ELF-1 (cell line): ENCODE results near the gene CARD19.

Experiments
- DNase-seq: peaks from one replicate; pipeline ENCODE4 v3.0.0-alpha.2; 2016; ENCODE audit warnings: low read depth, low spot score

Gene CARD19

DNA sequence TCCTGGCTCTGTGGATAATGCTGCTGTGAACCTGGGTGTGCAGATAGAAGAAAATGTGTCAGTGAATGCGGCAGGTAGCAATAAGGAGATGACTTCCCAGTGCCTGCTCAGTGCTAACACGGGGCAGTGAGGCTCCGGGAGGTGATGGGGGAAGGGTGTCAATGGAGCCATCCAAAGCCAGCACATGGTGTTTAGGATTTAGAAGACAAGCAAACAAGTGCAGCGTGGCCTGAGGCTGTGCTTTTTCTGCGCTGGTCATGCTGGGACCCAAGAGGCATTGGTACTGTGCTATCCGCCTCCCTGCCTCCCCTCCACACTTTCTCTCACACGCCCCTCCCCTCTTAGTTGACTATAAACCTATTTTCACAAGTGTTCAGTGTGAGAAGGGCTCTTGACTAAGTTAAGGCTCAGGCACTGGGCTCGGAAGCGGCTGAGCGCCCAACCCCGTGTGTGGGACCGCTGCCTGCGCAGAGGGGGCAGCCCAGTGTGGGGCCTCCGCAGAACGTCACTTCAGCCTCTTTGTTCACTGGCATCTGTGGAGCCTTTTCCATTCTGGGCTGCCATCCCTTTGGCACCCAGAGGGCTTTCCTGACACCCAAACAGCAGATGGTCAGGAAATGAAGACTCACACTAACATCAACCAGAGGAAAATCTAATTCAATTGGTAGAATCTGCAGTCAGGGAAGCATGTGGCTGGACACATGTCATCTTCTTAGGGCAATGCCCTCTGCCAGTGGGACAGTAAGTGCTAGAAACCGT, 59.9 kb downstream of the CARD19 start:
- DNase-seq, result peak; percentile 38

DNA sequence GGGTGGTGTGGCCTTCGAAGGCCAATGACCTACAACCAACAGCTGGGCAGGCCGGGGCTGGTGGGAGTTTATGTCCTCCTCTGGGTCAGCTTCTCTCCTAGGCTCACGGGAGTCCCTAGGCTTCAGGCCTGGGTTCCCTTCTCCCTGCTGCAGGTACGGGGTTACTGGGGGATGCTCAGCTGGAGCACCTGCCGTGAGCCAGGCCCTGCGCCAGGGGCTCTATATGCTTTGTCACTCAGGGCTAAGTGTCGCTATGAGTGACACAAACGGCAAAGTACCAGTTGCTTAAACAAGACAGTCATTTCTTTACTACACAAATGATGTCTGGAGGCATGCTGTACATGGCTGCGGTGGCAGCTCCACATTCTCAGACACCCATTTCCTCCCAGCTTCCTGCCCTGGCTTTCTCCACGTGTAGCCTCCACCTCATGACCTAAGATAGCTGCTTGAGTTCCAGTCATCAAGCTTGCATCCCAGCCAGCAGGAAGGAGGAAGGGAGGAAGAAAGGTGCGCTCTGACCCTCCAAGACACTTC, 60.5 kb downstream of the CARD19 start:
- DNase-seq, result no peak

DNA sequence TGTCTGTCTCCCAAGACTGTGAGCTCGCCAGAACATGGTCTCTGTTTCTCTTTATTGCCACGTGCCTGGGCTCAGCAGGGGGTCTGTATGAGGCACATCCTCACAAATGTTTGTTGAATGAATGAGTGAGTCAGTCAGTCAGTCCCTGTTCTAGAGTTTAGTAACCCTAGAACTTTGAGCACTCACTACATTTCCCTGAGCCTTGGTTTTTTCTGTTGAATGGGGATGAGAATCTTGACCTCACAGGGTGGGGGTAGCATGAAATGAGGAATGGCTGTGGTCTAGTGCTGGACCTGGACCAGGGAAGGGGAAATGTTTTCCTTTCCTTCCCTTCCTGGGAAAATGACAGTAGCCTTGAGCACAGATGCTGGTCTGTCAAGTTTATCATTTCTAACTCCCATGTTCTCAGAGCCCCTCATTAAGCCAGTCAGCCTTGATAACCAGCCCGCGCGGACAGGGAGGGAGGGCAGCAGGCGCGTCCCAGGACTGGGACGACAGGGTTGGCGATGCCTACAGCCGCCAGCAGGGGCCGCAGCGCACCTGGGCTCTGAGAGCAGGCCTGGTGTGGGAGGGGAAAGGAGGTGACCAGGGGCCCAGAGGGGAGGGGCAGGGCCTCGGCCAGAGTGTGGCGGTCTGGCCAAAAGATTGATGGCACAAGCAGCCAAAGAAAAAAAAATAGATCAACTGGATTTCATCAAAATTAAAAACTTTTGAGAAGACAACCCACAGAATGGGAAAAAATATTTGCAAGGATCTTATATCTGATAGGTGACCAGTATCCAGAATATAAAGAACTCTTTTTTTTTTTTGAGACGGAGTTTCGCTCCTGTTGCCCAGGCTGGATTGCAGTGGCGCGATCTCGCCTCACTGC, 63.8 kb downstream of the CARD19 start:
- peak; percentile 95 for DNase-seq

DNA sequence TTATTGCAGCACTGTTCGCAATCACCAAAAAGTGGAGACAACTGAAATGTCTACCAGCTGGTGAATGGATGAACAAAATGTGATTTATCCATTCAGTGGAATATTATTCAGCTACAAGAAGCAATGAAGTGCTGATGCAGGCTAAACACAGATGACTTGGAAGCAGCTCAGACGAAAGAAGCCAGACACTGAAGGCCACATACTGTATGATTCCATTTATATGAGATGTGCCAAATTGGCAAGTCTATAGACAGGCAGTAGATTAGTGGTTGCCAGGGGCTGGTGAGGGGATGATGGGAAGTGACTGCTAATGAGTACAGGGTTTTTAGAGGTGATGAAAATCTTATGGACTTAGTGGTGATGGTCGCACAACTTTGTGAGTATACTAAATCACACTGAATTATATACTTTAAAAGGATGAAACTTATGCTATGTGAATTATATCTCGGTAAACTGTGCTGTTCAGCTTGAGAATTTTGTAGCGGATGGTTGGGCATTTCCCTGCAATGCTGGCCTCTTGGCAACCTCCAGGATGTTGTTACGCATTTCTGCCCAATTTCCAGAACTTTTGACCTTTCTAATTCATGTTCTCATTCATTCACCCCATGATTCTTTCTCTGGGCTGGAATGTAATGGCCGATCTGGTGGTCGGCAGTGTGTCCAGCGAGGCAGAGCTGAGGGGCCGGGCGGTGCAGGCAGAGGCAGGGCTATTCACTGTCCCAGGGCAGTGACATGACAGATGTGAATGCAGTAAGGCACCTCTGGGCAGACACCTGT, 66.0 kb downstream of the CARD19 start:
- DNase-seq, result no peak
